SK-N-SH (cell line): ENCODE data around the gene MINDY3.
"Not testable (repeated sequence)": the region's sequence is repeated elsewhere in the genome, so short reads cannot be mapped to it uniquely, and the experiment has no call there.

Experiments used
- CHD2 ChIP-seq: fragments of 150-350 bp; IDR thresholded peaks from 2 replicates; pipeline ENCODE4 v1.6.1; 2018; ENCODE audit warnings: low read length; ENCODE audit not compliant: partially characterized antibody
- EP300 ChIP-seq, 2 experiments: IDR thresholded peaks; 2 replicates each; pipeline versions ENCODE4 v1.4.0 to v1.6.1; 2012; ENCODE audit warnings: borderline replicate concordance in 1 of 2, low read depth in 1 of 2, low read length in 1 of 2
- FOXM1 ChIP-seq: IDR thresholded peaks from 2 replicates; pipeline ENCODE4 v1.4.0; 2012; ENCODE audit warnings: low read depth, mild to moderate bottlenecking
- POLR2AphosphoS5 ChIP-seq: IDR thresholded peaks from 2 replicates; pipeline ENCODE4 v1.6.1; 2012; ENCODE audit warnings: low read depth, low read length
- RXRA ChIP-seq: IDR thresholded peaks from 2 replicates; pipeline ENCODE4 v1.4.0; 2012; ENCODE audit warnings: low read depth, mild to moderate bottlenecking, borderline replicate concordance
- SIN3A ChIP-seq: IDR thresholded peaks from 2 replicates; pipeline ENCODE4 v1.6.1; 2012; ENCODE audit warnings: low read depth, mild to moderate bottlenecking, low read length, moderate library complexity, borderline replicate concordance
- TEAD4 ChIP-seq: IDR thresholded peaks from 2 replicates; pipeline ENCODE4 v1.4.0; 2012; ENCODE audit warnings: mild to moderate bottlenecking, borderline replicate concordance; ENCODE audit not compliant: insufficient read depth
- TF ChIP-seq, protein P1 (sequence below): IDR thresholded peaks from 2 replicates; pipeline ENCODE4 v1.4.0; 2012; ENCODE audit warnings: low read depth
- TF ChIP-seq, protein P2 (sequence below): fragments of 200-600 bp; sonication (generic); IDR thresholded peaks from 2 replicates; pipeline ENCODE4 v1.6.1; 2017; ENCODE audit warnings: antibody characterized with exemption, mild to moderate bottlenecking, moderate library complexity
- TF ChIP-seq, protein P3 (sequence below): IDR thresholded peaks from 2 replicates; pipeline ENCODE4 v1.4.0; 2012; ENCODE audit warnings: low read depth, borderline replicate concordance

DNA sequence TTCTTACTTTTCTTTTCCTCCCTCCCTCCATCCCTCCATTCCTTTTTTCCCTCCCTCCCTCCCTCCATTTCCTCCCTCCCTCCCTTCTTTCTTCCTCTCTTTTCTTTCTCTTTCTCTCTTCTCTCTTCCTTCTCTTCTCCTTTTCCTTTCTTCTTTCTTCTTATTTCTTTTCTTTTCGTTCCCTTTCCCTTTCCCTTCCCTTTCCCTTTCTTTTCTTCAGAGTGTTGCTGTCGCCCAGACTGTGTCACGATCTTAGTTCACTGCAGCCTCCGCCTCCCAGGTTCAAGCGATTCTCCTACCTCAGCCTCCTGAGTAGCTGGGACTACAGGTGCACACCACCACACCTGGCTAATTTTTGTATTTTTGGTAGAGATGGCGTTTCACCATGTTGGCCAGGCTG, 98.1 kb downstream of the MINDY3 start:
- TF ChIP-seq, protein P1, sequence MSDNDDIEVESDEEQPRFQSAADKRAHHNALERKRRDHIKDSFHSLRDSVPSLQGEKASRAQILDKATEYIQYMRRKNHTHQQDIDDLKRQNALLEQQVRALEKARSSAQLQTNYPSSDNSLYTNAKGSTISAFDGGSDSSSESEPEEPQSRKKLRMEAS, result not testable (repeated sequence)
- TF ChIP-seq, protein P2, sequence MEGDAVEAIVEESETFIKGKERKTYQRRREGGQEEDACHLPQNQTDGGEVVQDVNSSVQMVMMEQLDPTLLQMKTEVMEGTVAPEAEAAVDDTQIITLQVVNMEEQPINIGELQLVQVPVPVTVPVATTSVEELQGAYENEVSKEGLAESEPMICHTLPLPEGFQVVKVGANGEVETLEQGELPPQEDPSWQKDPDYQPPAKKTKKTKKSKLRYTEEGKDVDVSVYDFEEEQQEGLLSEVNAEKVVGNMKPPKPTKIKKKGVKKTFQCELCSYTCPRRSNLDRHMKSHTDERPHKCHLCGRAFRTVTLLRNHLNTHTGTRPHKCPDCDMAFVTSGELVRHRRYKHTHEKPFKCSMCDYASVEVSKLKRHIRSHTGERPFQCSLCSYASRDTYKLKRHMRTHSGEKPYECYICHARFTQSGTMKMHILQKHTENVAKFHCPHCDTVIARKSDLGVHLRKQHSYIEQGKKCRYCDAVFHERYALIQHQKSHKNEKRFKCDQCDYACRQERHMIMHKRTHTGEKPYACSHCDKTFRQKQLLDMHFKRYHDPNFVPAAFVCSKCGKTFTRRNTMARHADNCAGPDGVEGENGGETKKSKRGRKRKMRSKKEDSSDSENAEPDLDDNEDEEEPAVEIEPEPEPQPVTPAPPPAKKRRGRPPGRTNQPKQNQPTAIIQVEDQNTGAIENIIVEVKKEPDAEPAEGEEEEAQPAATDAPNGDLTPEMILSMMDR, result not testable (repeated sequence)
- TF ChIP-seq, protein P3, sequence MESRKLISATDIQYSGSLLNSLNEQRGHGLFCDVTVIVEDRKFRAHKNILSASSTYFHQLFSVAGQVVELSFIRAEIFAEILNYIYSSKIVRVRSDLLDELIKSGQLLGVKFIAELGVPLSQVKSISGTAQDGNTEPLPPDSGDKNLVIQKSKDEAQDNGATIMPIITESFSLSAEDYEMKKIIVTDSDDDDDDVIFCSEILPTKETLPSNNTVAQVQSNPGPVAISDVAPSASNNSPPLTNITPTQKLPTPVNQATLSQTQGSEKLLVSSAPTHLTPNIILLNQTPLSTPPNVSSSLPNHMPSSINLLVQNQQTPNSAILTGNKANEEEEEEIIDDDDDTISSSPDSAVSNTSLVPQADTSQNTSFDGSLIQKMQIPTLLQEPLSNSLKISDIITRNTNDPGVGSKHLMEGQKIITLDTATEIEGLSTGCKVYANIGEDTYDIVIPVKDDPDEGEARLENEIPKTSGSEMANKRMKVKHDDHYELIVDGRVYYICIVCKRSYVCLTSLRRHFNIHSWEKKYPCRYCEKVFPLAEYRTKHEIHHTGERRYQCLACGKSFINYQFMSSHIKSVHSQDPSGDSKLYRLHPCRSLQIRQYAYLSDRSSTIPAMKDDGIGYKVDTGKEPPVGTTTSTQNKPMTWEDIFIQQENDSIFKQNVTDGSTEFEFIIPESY, result not testable (repeated sequence)
- TF ChIP-seq EP300 (IDR thresholded peaks at IDR 0.05; ENCODE audit: borderline replicate concordance in 1 of 2, low read depth in 1 of 2, low read length in 1 of 2); RXRA; FOXM1; TEAD4; SIN3A; CHD2; POLR2AphosphoS5: not testable (repeated sequence)
